ENCODE results near the gene QSOX2. TPM values are rescaled to one million over a fixed set of nuclear protein-coding genes. Genes with fewer than 3 reads are reported as not detected.

Gene QSOX2
- total RNA-seq, 1 experiment from 2014 or later: 20.5 TPM

DNA sequence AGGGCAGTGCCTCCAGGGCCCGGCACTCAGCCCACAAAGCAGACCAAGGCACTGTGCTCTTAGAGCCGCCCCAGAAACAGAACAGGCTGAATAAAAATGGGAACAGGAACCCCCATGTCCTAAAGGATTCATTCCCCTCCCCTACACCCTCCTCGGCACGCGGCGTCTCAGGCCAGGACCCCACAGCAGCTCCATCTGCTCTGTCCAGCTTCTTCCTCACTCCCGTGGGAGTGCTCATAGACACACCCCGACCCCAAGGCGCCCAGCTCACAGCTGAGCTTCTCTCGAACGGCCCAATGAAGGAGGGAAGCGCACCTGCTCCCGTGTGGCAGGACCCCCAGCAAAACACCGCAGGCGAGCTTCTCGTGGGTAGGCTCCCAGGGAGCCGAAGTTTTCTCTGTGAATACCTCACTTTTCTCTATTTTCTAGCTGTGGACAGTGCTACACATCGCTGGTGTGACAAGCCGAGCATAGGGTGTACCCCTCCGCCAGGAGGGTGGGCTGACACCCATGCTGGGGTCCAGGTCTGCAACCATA lies 15.4 kb upstream of the QSOX2 start:
- TF ChIP-seq CTCF (IDR thresholded peaks at IDR 0.05; ENCODE audit: unreplicated experiment): no peak

GRCh38 chr9:136260521-136260920 lies 14.9 kb upstream of the QSOX2 start:
- H3K4me3 Mint-ChIP-seq (ENCODE audit: low read depth, unreplicated experiment): no peak overlapping the region
- TF ChIP-seq CTCF (IDR thresholded peaks at IDR 0.05; ENCODE audit: unreplicated experiment): no peak
- peaks cover 32% of the 10 kb centered on the region for H3K27me3 Mint-ChIP-seq (ENCODE audit: unreplicated experiment)
- BruUV-seq (replicated peaks): no TSS peak
- CTCF ChIA-PET: no interaction called here
- no peaks in the 10 kb centered on the region for H3K9me3 Mint-ChIP-seq (ENCODE audit: low read depth, unreplicated experiment)
- H3K27ac Mint-ChIP-seq (ENCODE audit: unreplicated experiment): no peak overlapping the region
- DNase-seq: no peak
- intact Hi-C loops (cut with micrococcal nuclease; ENCODE audit: unreplicated experiment): no loop called here
- H3K36me3 Mint-ChIP-seq (ENCODE audit: insufficient read depth, unreplicated experiment): no peaks in the 10 kb centered on the region
- no peaks in the 10 kb centered on the region for H3K4me1 Mint-ChIP-seq (ENCODE audit: low read depth, unreplicated experiment)

More for the DNA sequence above, 15.4 kb upstream of the QSOX2 start:
- no peaks in the 10 kb centered on the region for H3K9me3 Mint-ChIP-seq (ENCODE audit: low read depth, unreplicated experiment)
- no peaks in the 10 kb centered on the region for H3K36me3 Mint-ChIP-seq (ENCODE audit: insufficient read depth, unreplicated experiment)
- H3K4me3 Mint-ChIP-seq (ENCODE audit: low read depth, unreplicated experiment): no peak overlapping the region
- no peak for DNase-seq
- no TSS peak for BruUV-seq (replicated peaks)
- H3K27ac Mint-ChIP-seq (ENCODE audit: unreplicated experiment): no peak overlapping the region
- no peaks in the 10 kb centered on the region for H3K4me1 Mint-ChIP-seq (ENCODE audit: low read depth, unreplicated experiment)
- intact Hi-C loops (cut with micrococcal nuclease; ENCODE audit: unreplicated experiment): no loop called here
- H3K27me3 Mint-ChIP-seq (ENCODE audit: unreplicated experiment): peaks cover 32% of the 10 kb centered on the region
- CTCF ChIA-PET: no interaction called here

DNA sequence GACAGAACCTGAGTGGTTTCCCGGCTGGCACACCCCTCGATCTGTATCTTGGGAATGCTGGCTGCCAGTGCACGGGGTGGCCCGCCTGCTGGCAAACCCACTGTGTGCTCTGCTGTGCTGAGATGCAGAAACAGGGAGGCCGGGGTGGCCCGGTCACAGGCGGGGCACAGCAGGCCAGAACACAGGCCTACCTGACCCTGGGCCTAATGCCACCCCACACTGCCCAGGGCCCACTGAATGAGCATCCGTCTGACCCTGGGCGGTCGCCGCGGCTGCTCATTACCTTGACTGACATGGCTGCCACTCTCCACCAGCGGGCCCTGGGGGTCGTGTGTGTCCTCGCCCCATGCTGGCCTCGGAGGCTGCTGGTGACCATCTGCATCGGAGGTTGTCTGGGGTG lies 14.2 kb upstream of the QSOX2 start:
- peaks cover 32% of the 10 kb centered on the region for H3K27me3 Mint-ChIP-seq (ENCODE audit: unreplicated experiment)
- H3K4me1 Mint-ChIP-seq (ENCODE audit: low read depth, unreplicated experiment): no peaks in the 10 kb centered on the region
- intact Hi-C loops (cut with micrococcal nuclease; ENCODE audit: unreplicated experiment): no loop called here
- BruUV-seq (replicated peaks): no TSS peak
- no peaks in the 10 kb centered on the region for H3K36me3 Mint-ChIP-seq (ENCODE audit: insufficient read depth, unreplicated experiment)
- CTCF ChIA-PET: no interaction called here
- H3K27ac Mint-ChIP-seq (ENCODE audit: unreplicated experiment): no peak overlapping the region
- H3K9me3 Mint-ChIP-seq (ENCODE audit: low read depth, unreplicated experiment): no peaks in the 10 kb centered on the region
- no peak overlapping the region for H3K4me3 Mint-ChIP-seq (ENCODE audit: low read depth, unreplicated experiment)
- DNase-seq: no peak
- TF ChIP-seq CTCF (IDR thresholded peaks at IDR 0.05; ENCODE audit: unreplicated experiment): no peak

DNA sequence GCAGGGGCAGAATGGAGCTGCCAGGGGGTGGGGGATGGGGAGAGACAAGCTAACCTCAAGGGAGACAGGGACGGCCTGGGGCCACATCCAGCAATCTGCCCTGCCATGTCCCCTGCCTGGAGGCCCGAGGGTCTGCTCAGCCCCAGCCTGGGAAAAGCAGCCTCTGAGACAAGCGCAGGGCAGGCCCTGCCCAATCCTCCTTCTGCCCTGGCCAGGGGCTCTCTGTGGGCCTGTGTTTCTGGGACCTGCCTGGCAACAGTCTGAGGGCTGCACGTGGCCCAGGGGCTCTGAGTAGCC lies 13.9 kb upstream of the QSOX2 start:
- Mint-ChIP-seq H3K4me1 (ENCODE audit: low read depth, unreplicated experiment) (no peaks in the 10 kb centered on the region), H3K4me3 (ENCODE audit: low read depth, unreplicated experiment) (no peak overlapping the region), H3K36me3 (ENCODE audit: insufficient read depth, unreplicated experiment) (no peaks in the 10 kb centered on the region), H3K27me3 (ENCODE audit: unreplicated experiment) (peaks cover 32% of the 10 kb centered on the region), H3K27ac (ENCODE audit: unreplicated experiment) (no peak overlapping the region), H3K9me3 (ENCODE audit: low read depth, unreplicated experiment) (no peaks in the 10 kb centered on the region)
- TF ChIP-seq CTCF (IDR thresholded peaks at IDR 0.05; ENCODE audit: unreplicated experiment): no peak
- intact Hi-C loops (cut with micrococcal nuclease; ENCODE audit: unreplicated experiment): no loop called here
- CTCF ChIA-PET: no interaction called here
- no TSS peak for BruUV-seq (replicated peaks)
- no peak for DNase-seq

Data from Calu3 (cell line).